CD4-positive, alpha-beta T cell treated with Interleukin-6 at 100 ng/mL for 8 hours (primary cell): Measurements from ENCODE around the gene MPRIP.

Source experiments
- DNase-seq: peaks from one replicate; pipeline ENCODE4 v3.0.0-alpha.2; 2020; ENCODE audit warnings: mixed read lengths, low spot score

MPRIP gene

GRCh38 chr17:17232303-17232621 lies 190.0 kb downstream of the MPRIP start:
- no peak for DNase-seq

GRCh38 chr17:17235212-17236174 lies 193.2 kb downstream of the MPRIP start:
- DNase-seq: no peak

DNA sequence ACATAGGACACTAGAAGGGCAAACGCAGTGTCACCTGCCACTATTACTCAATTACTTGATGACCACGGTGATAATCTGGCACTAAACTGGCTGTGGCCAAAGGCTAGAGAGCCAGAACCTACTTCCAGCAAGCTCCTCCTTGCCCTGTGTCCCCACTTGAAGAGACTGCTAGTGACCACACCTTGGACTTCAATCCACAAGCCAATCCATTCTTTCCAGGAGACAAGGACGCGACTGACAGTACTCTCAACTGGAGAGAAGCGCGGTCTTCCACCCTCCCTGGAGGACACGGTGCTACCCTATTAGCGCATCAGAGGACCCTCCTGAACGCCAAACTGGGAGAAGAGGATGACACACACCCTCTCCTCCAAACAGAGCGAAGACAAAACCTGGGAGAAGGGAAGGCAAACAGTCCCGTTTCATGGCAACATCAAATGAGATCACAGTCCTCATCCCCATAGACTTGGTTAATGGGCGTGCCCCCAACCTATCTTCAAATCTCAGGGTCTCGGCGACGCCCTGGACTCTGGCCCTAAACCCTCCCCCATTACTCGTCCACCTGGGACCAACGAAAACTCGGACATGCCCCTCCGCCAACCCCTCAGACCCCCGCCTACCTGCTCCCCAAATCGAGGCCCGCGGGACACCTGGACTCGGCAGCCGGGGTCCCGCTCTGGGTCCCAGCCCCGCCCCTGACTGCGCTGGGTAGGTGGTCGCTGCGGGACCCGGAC lies 194.2 kb downstream of the MPRIP start:
- no peak for DNase-seq

GRCh38 chr17:17237026-17237799 lies 195.0 kb downstream of the MPRIP start, which contains the start of gene FLCN:
Gene FLCN, minus strand, starts transcription at chr17:17237168. Its CDS starts 9,031 bp downstream, at chr17:17228137.
- DNase-seq: peak; percentile 90

- no peak for DNase-seq
These were observed 197.6 kb downstream of the MPRIP start for GRCh38 chr17:17239832-17240231.

DNA sequence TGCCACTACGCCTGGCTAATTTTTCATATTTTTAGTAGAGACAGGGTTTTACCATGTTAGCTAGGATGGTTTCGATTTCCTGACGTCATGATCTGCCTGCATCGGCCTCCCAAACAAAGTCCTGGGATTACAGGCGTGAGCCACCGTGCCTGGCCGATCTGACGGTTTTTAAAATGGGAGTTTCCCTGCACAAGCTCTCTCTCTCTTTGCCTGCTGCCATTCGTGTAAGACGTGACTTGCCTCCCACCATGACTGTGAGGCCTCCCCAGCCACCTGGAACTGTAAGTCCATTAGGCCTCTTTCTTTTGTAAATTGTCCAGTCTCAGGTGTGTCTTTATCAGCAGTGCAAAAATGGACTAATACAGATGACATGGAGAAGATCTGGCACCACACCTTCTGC lies 199.4 kb downstream of the MPRIP start:
- no peak for DNase-seq

- DNase-seq: no peak
These were observed 200.0 kb downstream of the MPRIP start for GRCh38 chr17:17242246-17242645.
